Vagina (tissue), 2 donors: ENCODE data around the gene OR10G7.

Source experiments
- POLR2A ChIP-seq, 2 donors: fragments of 450-650 bp; IDR thresholded peaks; one replicate each; pipeline ENCODE4 v1.6.1; 2017; ENCODE audit warnings: antibody characterized with exemption in 2 of 2, mild to moderate bottlenecking in 2 of 2, moderate library complexity in 2 of 2
- POLR2AphosphoS5 ChIP-seq, 2 donors: sonication (generic); formaldehyde crosslinking; IDR thresholded peaks; one replicate each; pipeline ENCODE4 v1.9.0; 2017; ENCODE audit warnings: antibody characterized with exemption in 2 of 2, mild to moderate bottlenecking in 2 of 2, low read depth in 1 of 2; ENCODE audit not compliant: insufficient read depth in 1 of 2
- TF ChIP-seq, protein P1 (sequence below), 3 experiments: fragments of 450-650 bp in 2 of 3; fragments of 200-600 bp in 1 of 3; sonication (generic) in 1 of 3; IDR thresholded peaks; one replicate each; pipeline ENCODE4 v1.5.1; 2017 to 2019; ENCODE audit warnings: antibody characterized with exemption in 3 of 3, mild to moderate bottlenecking in 2 of 3, moderate library complexity in 2 of 3

DNA sequence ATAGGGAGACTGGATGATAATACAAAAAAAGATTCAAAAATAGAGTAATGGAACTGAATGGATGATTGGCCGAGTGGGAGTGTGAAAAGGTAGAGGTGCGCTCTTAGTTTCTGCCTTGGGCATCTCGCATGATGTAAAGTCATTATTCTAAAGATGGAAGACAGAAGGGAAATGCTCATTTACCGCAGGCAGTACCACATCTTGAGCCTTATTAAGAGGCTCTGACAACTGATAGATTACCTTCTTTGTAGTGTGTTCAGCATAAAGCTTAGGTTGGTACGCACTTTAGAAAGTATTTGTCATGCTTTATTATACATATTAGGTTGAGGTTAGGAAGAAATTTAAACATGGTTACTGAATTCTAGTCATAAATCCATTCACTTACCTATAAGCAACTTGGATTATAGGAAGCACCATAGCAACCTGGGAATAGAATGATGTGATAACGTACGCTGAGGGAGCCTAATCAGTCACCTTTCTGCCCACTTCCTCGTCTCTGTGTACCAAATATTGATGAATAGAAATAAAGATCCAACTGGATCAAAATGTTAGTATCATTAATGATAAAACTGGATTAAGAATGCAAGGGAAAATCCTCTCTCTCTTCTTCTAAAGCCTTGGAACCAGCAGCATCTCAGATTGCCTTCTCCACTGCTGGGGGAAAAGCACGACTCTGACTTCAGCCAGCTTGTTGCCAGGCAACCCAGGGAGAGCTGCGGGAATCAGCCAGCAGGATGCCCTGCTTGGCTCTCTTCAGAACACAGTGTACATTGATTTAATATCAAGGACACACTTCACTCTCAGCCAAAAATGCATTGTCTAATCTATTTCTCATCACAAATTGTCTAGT is 45.1 kb upstream of the OR10G7 start:
- TF ChIP-seq, protein P1, sequence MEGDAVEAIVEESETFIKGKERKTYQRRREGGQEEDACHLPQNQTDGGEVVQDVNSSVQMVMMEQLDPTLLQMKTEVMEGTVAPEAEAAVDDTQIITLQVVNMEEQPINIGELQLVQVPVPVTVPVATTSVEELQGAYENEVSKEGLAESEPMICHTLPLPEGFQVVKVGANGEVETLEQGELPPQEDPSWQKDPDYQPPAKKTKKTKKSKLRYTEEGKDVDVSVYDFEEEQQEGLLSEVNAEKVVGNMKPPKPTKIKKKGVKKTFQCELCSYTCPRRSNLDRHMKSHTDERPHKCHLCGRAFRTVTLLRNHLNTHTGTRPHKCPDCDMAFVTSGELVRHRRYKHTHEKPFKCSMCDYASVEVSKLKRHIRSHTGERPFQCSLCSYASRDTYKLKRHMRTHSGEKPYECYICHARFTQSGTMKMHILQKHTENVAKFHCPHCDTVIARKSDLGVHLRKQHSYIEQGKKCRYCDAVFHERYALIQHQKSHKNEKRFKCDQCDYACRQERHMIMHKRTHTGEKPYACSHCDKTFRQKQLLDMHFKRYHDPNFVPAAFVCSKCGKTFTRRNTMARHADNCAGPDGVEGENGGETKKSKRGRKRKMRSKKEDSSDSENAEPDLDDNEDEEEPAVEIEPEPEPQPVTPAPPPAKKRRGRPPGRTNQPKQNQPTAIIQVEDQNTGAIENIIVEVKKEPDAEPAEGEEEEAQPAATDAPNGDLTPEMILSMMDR (IDR thresholded peaks at IDR 0.05): no peak
- TF ChIP-seq POLR2A (IDR thresholded peaks at IDR 0.05) (no peak), POLR2AphosphoS5 (IDR thresholded peaks at IDR 0.05; ENCODE audit: insufficient read depth in 1 of 2, low read depth in 1 of 2) (no peak)
